Activated naive CD8-positive, alpha-beta T cell (primary cell): Measurements from ENCODE around the gene CLEC16A.

Experiments
- H3K27ac Mint-ChIP-seq: one replicate; pipeline ENCODE4 v1.8.0; 2021; ENCODE audit warnings: mixed read lengths
- H3K27me3 Mint-ChIP-seq: one replicate; pipeline ENCODE4 v1.8.0; 2021; ENCODE audit warnings: mixed read lengths
- H3K36me3 Mint-ChIP-seq: one replicate; pipeline ENCODE4 v1.8.0; 2021; ENCODE audit warnings: mixed read lengths
- H3K4me1 Mint-ChIP-seq: one replicate; pipeline ENCODE4 v1.8.0; 2021; ENCODE audit warnings: low read depth, mixed read lengths
- H3K4me3 Mint-ChIP-seq: one replicate; pipeline ENCODE4 v1.8.0; 2021; ENCODE audit warnings: mild to moderate bottlenecking, mixed read lengths
- H3K9me3 Mint-ChIP-seq: one replicate; pipeline ENCODE4 v1.8.0; 2021; ENCODE audit warnings: low read depth, mixed read lengths

Gene CLEC16A

DNA sequence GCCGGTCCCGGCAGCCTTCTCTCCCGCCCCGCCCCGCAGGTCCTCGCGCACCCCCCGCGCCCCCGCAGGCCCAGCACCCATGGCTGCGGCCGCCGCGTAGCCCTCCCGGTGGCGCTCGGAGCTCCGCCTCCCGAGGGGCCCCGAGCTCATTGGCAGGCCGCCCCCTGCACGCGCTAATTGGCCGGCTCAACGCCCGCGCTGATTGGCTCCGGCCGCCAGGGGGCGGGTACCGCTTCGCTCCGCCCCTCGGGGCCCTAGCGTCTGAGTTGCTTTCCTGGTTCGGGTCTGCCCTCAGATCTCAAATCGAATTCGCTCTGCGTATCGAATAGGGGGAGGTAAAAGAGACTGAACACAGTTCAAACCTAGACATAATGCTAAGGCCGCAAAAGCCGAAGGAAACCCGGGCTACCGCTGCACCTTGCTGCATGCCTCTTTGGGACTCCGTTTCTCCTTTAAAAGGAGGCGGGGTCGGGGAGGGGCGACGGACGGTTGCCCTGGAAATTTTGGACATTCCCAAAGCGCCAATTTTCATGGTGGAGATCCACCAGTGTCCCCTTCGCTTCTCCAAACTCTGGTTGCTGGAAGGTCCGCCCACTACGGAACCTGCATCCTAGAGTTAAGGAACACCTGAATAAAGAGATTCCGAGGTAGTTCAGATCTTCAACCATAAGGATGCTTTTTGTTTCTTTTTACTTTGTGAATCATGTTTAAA lies 1.9 kb upstream of the CLEC16A start, which contains the start of gene DEXI:
Gene DEXI (minus strand): TSS at position 117 of the 712 bp plus-strand sequence. CDS start 463 bp downstream, outside the sequence.
- peak within 1 kb of the TSS; percentile 79 for H3K27ac Mint-ChIP-seq
- peaks cover 75% of the 10 kb centered on the region for H3K4me1 Mint-ChIP-seq
- peak within 1 kb of the TSS; percentile 95 for H3K4me3 Mint-ChIP-seq
- no peaks in the 10 kb centered on the region for H3K27me3 Mint-ChIP-seq
- peaks cover 8% of the 10 kb centered on the region for H3K36me3 Mint-ChIP-seq
- no peaks in the 10 kb centered on the region for H3K9me3 Mint-ChIP-seq

DNA sequence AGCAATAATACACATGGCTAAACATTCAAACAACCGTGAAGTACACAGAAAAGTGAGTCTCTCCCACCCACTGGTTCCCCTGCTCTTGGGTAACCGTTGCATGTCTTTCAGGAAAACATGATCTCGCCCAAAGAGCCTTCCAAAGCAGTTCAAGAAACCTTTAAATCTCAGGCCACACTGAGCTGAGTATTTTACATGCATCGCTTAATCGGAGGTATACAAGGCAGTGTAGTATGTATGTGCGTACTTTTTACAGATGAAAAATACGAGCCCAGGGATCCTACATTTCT lies 1.4 kb upstream of the CLEC16A start:
- H3K4me3 Mint-ChIP-seq, result peak overlapping the region; percentile 82
- peak overlapping the region; percentile 54 for H3K27ac Mint-ChIP-seq
- H3K9me3 Mint-ChIP-seq, result no peaks in the 10 kb centered on the region
- peaks cover 71% of the 10 kb centered on the region for H3K4me1 Mint-ChIP-seq
- H3K36me3 Mint-ChIP-seq, result peaks cover 8% of the 10 kb centered on the region
- H3K27me3 Mint-ChIP-seq, result no peaks in the 10 kb centered on the region

DNA sequence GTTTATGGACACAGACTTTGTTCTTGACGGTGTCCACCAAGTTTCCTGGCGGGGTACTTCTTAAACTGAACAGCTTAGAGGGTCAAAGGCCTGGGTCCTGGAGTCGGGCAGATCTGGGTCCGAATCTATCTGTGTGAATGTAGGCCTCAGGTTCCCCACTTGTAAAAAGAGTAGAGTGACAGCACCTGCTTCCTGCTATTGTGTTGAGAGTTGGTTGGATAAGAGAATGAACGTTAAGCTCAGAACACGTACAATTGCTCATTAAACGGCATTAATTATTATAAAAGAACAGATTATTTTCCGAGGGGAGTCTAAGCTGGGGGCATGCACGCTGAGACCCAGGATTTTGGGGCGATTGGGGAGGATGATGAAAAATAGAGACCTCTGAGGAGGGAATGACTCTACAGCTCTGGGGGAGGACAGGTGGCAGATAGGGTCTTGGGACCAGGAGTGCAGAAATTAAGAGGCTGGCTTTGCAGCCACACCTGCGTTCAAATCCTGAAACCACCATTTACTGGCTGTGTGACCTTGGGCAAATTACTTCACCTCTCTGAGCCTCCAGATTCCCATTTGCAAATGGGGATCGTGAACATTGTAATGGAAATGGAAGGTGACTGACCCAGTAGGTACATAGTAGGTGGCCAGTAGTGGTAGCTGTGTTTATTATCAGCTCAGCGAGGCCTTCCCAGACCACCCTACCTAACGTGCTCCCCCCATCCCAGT lies 862 bp downstream of the CLEC16A start:
- H3K27me3 Mint-ChIP-seq, result no peaks in the 10 kb centered on the region
- H3K4me3 Mint-ChIP-seq, result peak overlapping the region; percentile 92
- peak overlapping the region; percentile 78 for H3K27ac Mint-ChIP-seq
- H3K36me3 Mint-ChIP-seq, result peaks cover 4% of the 10 kb centered on the region
- H3K4me1 Mint-ChIP-seq, result peaks cover 65% of the 10 kb centered on the region
- H3K9me3 Mint-ChIP-seq, result no peaks in the 10 kb centered on the region

DNA sequence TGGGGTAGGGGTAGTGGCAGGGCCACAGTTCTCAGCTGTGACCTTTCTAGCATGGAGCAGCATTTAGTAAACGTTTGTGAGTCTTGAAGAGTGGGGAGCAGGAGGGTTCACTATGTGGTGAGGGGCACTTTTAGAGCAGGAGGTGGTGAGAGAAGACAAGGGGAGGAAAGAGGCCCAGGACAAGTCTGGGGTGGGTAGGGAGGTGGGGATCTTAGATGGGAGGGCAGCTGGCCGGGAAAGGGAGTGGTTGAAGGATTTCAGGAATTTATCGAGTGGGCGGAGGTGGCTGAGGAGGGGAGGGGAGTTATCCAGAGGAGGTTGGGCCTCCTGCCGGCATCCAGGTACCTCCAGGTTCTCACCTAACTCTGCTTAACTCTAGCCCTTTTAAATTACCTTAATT lies 1.9 kb downstream of the CLEC16A start:
- Mint-ChIP-seq H3K36me3 (no peaks in the 10 kb centered on the region), H3K9me3 (no peaks in the 10 kb centered on the region), H3K27ac (peak overlapping the region; percentile 50), H3K4me3 (peak overlapping the region; percentile 92), H3K4me1 (peaks cover 63% of the 10 kb centered on the region), H3K27me3 (no peaks in the 10 kb centered on the region)

DNA sequence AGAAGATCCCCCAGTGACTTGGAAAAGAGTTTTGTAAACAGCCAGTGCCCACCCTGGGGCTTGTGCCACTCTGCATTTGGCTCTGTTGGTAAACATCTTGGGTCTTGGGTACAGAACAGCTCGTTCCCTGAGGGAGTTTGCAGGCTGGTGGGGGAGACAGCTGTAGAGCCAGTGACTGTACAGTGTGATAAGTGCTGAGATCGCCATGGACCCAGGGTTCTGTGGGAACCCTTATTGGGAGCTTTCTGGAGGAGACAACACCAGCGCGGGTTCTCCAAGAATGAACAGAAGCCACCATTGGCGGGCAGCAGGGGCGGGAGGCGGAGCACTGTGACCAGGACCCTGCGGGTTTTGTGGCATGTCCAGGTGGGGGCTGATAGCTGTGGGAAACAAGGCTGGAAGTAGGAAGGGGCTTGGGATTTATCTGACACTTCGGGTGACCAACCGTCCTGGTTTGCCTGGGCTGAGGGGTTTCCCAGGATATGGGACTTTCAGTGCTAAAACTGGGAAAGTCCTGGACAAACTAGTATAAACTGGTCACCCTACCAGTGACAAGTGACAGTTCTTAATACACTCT lies 2.9 kb downstream of the CLEC16A start:
- Mint-ChIP-seq H3K9me3 (no peaks in the 10 kb centered on the region), H3K36me3 (no peaks in the 10 kb centered on the region), H3K4me3 (no peak overlapping the region), H3K27ac (no peak overlapping the region), H3K4me1 (peaks cover 63% of the 10 kb centered on the region), H3K27me3 (no peaks in the 10 kb centered on the region)

DNA sequence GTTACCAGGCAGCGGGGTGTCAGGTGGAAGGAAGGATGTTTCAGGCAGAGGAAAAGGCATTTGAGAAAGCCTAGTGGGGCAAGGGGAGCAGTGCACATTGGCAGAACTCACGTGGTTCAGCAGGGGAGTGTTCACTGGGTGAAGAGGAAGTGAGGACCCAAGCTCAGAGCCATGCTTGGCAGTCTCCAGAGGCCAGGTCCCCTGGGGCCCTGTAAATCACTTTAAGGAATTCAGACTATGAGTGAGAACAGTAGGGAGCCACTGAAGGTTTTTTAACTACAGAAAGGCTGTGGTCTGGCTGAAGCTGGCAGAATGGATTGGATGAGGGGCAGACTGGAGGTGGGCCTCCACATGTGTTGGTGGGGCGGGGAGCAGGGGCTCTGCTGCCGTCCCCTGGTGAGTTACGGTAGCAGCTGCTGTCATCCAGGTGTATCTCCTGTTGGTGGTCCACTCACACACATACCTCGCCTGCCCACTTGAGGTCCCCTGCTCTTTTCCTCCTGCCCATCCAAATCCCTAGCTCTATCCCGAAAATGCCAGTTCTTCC lies 5.1 kb downstream of the CLEC16A start:
- H3K27ac Mint-ChIP-seq, result peak overlapping the region; percentile 88
- no peaks in the 10 kb centered on the region for H3K27me3 Mint-ChIP-seq
- peak overlapping the region; percentile 62 for H3K4me3 Mint-ChIP-seq
- H3K9me3 Mint-ChIP-seq, result no peaks in the 10 kb centered on the region
- no peaks in the 10 kb centered on the region for H3K36me3 Mint-ChIP-seq
- peaks cover 64% of the 10 kb centered on the region for H3K4me1 Mint-ChIP-seq

DNA sequence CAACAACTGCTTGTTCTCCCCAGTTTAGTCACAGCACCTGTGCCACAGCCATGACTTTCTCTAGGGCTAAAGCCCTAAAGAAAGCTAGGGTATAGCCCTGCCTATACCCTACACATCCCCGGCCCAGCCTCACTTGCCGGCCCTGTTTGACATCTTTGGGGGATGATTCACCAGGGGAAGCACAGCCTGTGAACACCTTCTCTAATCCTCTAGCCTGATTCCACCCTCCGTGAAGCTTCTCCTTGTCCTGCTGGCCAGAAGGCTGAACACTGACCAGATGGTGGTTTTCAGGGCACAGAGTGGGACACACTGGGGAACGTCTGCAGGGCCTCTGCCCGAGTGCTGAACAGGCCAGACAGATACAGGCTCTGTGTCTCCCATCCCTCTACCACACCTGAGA lies 6.0 kb downstream of the CLEC16A start:
- no peak overlapping the region for H3K4me3 Mint-ChIP-seq
- peaks cover 66% of the 10 kb centered on the region for H3K4me1 Mint-ChIP-seq
- no peaks in the 10 kb centered on the region for H3K9me3 Mint-ChIP-seq
- no peaks in the 10 kb centered on the region for H3K36me3 Mint-ChIP-seq
- no peaks in the 10 kb centered on the region for H3K27me3 Mint-ChIP-seq
- H3K27ac Mint-ChIP-seq, result peak overlapping the region; percentile 6

DNA sequence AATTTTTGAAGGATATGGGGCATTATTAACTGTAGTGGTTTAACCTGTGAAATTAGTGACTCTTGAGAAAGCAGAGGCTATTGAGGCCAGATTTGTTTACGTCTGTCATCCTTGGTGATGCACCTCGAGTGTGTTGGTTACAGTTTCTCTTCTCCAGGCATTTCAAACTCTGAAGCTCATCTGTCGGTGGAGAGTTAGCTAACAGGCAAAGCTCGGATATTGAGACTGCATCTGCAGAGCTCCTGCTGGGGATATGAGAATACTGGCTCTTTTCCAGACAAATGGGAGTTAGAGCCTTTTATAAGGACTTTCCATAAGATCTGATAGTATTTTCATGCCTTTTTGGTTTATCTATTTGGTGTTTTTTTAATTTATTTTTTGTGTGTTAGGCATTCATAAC lies 6.7 kb downstream of the CLEC16A start:
- no peak overlapping the region for H3K4me3 Mint-ChIP-seq
- no peak overlapping the region for H3K27ac Mint-ChIP-seq
- peaks cover 60% of the 10 kb centered on the region for H3K4me1 Mint-ChIP-seq
- H3K27me3 Mint-ChIP-seq, result no peaks in the 10 kb centered on the region
- H3K36me3 Mint-ChIP-seq, result no peaks in the 10 kb centered on the region
- H3K9me3 Mint-ChIP-seq, result no peaks in the 10 kb centered on the region

DNA sequence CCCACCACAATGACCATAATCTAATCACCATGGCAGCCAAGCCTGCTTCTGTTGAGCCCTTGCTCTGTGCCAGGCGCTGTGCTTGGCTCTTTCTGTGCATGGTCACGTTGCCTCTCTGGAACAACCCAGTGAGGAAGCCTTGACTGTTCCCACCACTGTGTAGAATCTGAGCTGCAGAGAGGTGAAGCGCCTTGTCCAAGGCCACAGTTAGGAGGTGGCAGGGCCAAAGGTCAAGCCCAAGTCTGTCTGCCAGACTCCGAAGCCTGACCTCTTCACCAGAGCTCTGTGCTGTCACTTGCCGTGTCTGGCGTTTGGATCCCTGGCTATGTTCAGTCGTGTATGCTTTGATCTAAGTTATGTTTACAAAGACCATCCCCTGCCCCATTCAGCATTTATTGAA lies 10.5 kb downstream of the CLEC16A start:
- Mint-ChIP-seq H3K4me1 (peaks cover 47% of the 10 kb centered on the region), H3K9me3 (no peaks in the 10 kb centered on the region)

DNA sequence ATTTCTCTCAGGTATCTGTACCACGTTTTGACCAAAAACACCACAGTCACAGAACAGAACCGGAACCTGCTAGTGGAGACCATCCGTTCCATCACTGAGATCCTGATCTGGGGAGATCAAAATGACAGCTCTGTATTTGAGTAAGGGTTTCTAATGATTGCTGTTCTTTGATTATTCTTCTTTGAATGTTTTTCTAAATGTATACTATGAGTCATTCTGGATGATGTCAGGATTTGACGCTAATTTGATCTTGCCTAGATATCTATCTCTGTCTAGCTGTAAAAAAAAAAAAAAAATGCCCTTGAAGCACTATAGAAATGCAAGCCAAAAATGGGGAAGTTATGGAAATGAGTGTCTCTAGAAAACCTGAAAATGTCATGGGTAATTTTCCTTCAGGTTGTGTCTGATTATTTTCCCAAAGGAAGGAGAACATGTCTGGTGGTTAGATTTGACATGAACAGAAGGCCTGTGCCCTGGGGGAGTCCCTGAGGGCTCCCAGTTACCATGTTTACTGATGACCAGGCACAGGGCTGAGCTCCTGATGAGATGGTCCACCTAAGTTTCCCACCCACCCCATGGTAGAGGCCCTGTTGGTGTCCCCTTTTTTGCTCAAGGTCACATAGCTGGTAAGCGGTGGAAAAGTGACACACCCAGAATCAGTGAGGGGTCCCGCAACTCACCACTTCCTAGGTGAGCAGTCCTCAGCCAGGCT lies 13.6 kb downstream of the CLEC16A start:
- Mint-ChIP-seq H3K27me3 (no peaks in the 10 kb centered on the region), H3K4me3 (peak overlapping the region; percentile 33), H3K36me3 (peaks cover 10% of the 10 kb centered on the region), H3K27ac (peak overlapping the region; percentile 81), H3K9me3 (no peaks in the 10 kb centered on the region), H3K4me1 (peaks cover 44% of the 10 kb centered on the region)

More for the DNA sequence above, 10.5 kb downstream of the CLEC16A start:
- no peaks in the 10 kb centered on the region for H3K27me3 Mint-ChIP-seq
- H3K36me3 Mint-ChIP-seq, result peaks cover 7% of the 10 kb centered on the region
- no peak overlapping the region for H3K4me3 Mint-ChIP-seq
- H3K27ac Mint-ChIP-seq, result no peak overlapping the region

DNA sequence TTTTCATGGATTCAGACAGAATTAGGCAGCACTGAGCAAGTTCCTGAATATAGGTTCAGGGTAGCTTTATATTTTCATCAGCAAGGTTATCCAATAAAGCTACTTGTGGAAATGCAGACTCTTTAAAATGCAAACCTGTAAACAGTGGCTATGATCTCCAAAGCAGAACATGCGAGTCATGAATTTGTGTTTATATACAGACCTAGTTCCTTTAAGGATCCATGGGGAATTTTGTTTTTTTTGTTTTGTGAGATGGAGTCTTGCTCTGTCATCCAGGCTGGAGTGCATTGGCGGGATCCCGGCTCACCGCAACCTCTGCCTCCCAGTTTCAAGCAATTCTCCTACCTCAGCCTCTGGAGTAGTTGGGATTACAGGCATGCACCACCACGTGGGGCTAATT lies 14.8 kb downstream of the CLEC16A start:
- Mint-ChIP-seq H3K27me3 (no peaks in the 10 kb centered on the region), H3K4me1 (peaks cover 40% of the 10 kb centered on the region), H3K36me3 (peaks cover 10% of the 10 kb centered on the region), H3K27ac (no peak overlapping the region), H3K4me3 (no peak overlapping the region), H3K9me3 (no peaks in the 10 kb centered on the region)

DNA sequence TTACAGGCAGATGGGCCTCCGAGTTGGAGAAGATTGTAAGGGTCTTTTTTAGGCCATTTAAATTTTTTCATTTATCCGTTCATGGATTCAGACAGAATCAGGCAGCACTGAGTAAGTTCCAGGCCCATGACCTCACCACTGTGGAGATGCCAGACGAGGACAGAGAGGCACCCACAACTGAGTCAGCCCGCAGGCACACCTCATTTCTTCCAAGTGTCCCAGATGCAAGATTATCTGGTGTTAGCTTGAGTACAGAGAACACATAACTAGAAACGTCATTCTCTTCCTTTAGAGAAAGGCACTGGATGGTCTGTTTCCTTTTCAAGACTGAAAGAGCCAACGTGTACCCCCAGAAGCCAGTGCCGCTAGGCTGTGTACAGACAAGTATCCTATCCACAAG lies 16.9 kb downstream of the CLEC16A start:
- peaks cover 46% of the 10 kb centered on the region for H3K4me1 Mint-ChIP-seq
- peak overlapping the region; percentile 37 for H3K27ac Mint-ChIP-seq
- peaks cover 15% of the 10 kb centered on the region for H3K36me3 Mint-ChIP-seq

DNA sequence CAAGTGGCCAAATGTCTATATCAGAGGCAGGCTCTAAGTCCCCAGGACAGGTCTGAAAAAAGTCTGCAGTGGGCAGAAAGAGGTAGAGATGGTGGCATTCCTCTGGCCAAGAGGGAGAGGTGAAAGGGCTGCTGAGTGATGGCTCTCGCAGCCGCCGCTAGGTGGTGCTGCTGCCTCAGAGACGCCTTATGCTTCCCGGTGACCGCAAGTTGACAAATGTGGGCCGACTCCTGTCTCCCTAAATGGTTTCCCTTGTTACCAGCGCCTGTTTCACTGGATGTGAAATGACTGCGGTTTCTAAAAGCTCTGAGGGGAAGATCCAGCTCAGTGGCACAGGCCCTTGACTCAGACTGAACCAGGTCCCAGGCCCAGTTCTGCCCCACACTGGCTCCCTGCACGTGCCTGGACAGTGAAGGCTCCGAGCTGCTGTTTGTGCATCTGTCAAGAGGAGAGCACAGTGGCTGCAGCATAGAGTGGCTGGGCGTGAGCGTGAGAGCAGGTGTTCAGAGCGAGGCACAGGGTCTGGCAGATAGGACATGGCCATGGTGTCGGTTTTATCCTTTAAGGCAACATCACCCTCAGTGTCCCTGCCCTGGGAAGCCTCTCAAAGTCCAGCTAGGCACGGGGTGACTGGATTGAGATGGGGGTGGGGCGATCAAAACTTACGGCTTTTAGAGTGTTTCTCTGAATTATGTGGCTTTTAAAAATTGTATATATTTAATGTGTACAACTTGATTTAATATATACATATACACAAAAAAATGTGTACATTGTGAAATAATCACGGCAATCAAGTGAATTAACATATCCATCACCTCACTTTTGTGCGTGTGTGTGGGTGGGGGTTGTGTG lies 19.9 kb downstream of the CLEC16A start:
- peak overlapping the region; percentile 27 for H3K4me3 Mint-ChIP-seq
- peaks cover 44% of the 10 kb centered on the region for H3K4me1 Mint-ChIP-seq
- peaks cover 17% of the 10 kb centered on the region for H3K36me3 Mint-ChIP-seq
- H3K9me3 Mint-ChIP-seq, result peaks cover 3% of the 10 kb centered on the region
- H3K27ac Mint-ChIP-seq, result peak overlapping the region; percentile 89
- H3K27me3 Mint-ChIP-seq, result no peaks in the 10 kb centered on the region

More for the DNA sequence above, 16.9 kb downstream of the CLEC16A start:
- no peak overlapping the region for H3K4me3 Mint-ChIP-seq
- no peaks in the 10 kb centered on the region for H3K9me3 Mint-ChIP-seq
- no peaks in the 10 kb centered on the region for H3K27me3 Mint-ChIP-seq

DNA sequence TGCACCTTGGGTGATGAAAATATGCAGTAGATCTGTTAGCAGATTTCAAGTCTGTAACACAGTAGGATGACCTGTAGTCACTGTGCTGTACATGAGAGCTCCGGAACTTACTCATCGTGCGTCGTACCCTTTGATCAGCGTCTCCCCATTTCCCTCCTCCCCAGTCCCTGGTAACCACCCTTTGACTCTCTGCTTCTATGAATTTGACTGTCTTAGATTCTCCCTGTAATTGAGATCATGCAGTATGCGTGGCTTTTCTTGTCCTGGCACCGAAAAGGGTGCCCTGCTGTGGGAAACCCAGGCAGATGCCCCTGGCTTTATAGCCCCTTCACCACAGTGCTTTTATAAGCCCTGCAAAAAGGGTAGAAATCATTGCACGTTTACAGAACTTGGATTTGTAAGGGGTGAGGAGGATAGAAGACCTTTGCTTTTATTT lies 20.5 kb downstream of the CLEC16A start:
- Mint-ChIP-seq H3K9me3 (peaks cover 3% of the 10 kb centered on the region), H3K4me1 (peaks cover 44% of the 10 kb centered on the region), H3K36me3 (peaks cover 17% of the 10 kb centered on the region), H3K27ac (peak overlapping the region; percentile 78), H3K4me3 (no peak overlapping the region), H3K27me3 (no peaks in the 10 kb centered on the region)
